Mucosa of stomach (tissue), 1 donor: ENCODE data around the gene C2CD5.
"Not testable (repeated sequence)": the region's sequence is repeated elsewhere in the genome, so short reads cannot be mapped to it uniquely, and the experiment has no call there.

Source experiments
- H3K27me3 ChIP-seq: one replicate; pipeline ENCODE4 v1.7.0; 2013; ENCODE audit warnings: mild to moderate bottlenecking, low read length; ENCODE audit not compliant: control insufficient read depth, insufficient read depth
- H3K36me3 ChIP-seq: one replicate; pipeline ENCODE4 v1.7.0; 2013; ENCODE audit warnings: low read length; ENCODE audit not compliant: control insufficient read depth, insufficient read depth
- H3K4me1 ChIP-seq: one replicate; pipeline ENCODE4 v1.7.0; 2013; ENCODE audit warnings: mild to moderate bottlenecking, low read length; ENCODE audit not compliant: control insufficient read depth, insufficient read depth
- H3K4me3 ChIP-seq: one replicate; pipeline ENCODE4 v1.7.0; 2013; ENCODE audit warnings: low read length
- H3K9ac ChIP-seq: one replicate; pipeline ENCODE4 v1.7.0; 2013; ENCODE audit warnings: mild to moderate bottlenecking, low read length, moderate library complexity
- H3K9me3 ChIP-seq: one replicate; pipeline ENCODE4 v1.7.0; 2013; ENCODE audit warnings: mild to moderate bottlenecking, low read length, moderate library complexity; ENCODE audit not compliant: control insufficient read depth
- donor health status: Pancreatic carcinoma.

Gene C2CD5

DNA sequence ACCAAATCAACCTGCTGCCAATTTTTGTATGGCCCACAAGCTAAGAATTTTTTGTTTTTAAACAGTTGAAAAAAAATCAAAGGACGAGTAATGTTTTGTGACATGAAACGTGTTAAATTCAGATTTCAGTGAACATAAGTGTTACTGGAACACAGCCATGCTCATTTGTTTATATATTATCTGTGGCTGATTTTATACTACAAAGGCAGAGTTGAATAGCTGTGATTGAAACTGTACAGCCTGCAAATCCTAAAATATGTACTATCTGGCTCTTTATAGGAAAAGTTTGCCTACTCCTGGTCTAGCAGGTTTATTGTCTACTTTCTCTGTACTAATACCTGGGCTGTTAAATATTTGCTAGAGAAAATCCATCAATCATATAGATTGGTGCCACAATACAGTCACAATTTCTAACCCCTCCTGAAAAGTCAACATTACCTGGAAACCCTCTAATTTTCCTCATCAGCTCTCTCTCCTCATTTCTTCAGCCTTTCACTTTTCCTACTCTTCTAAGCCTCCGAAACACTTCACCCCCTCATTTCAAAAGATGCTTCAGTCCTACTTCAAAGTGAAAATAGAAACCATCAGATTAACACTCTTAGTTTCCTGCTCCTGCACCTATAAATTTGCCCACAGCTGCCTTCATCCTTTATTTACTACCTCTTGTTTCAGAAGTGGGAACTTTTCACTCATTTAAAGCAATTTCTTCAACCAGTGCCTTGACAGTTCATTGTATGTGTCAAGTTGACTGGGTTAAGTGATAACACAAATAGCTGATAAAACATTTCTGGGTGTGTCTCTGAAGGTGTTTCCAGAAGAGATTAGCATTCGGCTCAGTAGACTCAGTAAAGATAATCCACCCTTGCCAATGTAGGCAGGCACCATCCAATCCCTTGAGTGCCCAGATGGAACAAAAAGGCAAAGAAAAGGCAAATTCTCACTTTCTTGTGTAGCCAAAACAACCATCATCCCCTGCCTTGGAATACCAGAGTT lies 18.0 kb upstream of the C2CD5 start:
- Histone ChIP-seq H3K27me3 (no peaks in the 10 kb centered on the region), H3K9ac (peak overlapping the region; percentile 25), H3K36me3 (no peaks in the 10 kb centered on the region), H3K4me1 (peaks cover 52% of the 10 kb centered on the region), H3K9me3 (no peaks in the 10 kb centered on the region), H3K4me3 (no peak overlapping the region)

DNA sequence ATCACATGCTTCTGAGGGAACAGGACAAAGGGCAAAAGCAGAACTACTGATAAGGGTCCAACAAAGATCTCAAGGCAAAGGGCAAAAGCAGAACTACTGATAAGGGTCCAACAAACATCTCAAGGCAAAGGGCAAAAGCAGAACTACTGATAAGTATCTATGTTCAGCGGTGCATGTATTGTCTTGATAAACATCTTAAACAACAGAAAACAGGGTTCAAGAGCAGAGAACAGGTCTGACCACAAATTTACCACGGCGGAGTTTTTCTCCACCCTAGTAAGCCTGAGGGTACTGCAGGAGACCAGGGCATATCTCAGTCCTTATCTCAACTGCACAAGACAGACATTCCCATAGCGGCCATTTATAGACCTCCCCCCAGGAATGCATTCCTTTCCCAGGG lies 10.4 kb upstream of the C2CD5 start:
- H3K36me3 ChIP-seq, H3K9ac ChIP-seq, H3K27me3 ChIP-seq, H3K4me3 ChIP-seq, H3K9me3 ChIP-seq: not testable (repeated sequence)
- peaks cover 27% of the 10 kb centered on the region for H3K4me1 ChIP-seq

- Histone ChIP-seq H3K9ac (no peak overlapping the region), H3K27me3 (no peaks in the 10 kb centered on the region)
These were observed 7.3 kb upstream of the C2CD5 start for GRCh38 chr12:22551624-22552023.

DNA sequence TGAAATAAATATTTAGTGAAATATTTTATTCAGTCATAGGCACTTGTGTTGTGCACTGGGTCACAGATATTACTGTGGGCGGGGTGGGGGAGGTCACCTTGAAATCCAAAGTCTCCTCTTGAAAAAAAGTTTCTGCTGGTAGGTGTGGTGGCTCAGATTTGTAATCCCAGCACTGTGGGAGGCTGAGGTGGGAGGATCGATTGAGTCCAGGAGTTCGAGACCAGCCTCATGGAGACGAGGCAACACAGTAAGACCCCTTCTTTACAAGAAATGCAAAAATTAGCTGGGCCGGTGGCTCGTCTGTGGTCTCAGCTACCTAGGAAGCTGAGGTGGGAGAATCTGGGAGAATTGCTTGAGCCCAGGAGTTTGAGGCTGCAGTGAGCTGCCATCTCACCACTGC lies 913 bp upstream of the C2CD5 start:
- Histone ChIP-seq H3K27me3 (no peaks in the 10 kb centered on the region), H3K4me3 (no peak overlapping the region), H3K9ac (no peak overlapping the region), H3K36me3 (no peaks in the 10 kb centered on the region), H3K4me1 (peaks cover 20% of the 10 kb centered on the region), H3K9me3 (peaks cover 5% of the 10 kb centered on the region)

More at GRCh38 chr12:22551624-22552023, 7.3 kb upstream of the C2CD5 start:
- Histone ChIP-seq H3K9me3 (peaks cover 5% of the 10 kb centered on the region), H3K4me1 (peaks cover 21% of the 10 kb centered on the region), H3K4me3 (no peak overlapping the region), H3K36me3 (no peaks in the 10 kb centered on the region)

- H3K36me3 ChIP-seq = no peaks in the 10 kb centered on the region
- peak overlapping the region; percentile 79 for H3K9ac ChIP-seq
- H3K4me1 ChIP-seq = peaks cover 24% of the 10 kb centered on the region
- peak overlapping the region; percentile 64 for H3K4me3 ChIP-seq
- H3K27me3 ChIP-seq = no peaks in the 10 kb centered on the region
- no peaks in the 10 kb centered on the region for H3K9me3 ChIP-seq
These were observed 900 bp downstream of the C2CD5 start for GRCh38 chr12:22543246-22544037.

- Histone ChIP-seq H3K9me3 (no peaks in the 10 kb centered on the region), H3K4me3 (no peak overlapping the region), H3K36me3 (no peaks in the 10 kb centered on the region), H3K9ac (no peak overlapping the region), H3K27me3 (no peaks in the 10 kb centered on the region), H3K4me1 (peaks cover 36% of the 10 kb centered on the region)
These were observed 2.7 kb downstream of the C2CD5 start for GRCh38 chr12:22541496-22542155.

DNA sequence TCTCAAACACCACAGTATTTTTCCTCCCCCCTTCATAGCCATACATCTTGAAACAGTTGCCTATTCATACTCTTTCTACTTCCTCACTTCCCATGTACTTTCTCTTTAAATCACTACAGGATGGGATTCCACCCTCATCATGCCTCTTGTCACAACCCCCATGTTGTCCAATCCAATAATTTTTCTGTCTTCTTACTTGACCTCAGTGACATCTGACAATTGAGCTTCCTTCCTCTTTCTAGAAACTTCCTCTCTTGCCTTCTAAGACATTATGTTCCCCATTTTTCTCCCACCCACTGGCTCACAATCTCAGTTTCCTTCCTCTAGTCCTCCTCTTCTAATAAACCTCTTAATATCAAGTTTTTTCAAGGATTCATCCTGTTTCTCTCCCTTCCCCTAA lies 5.3 kb downstream of the C2CD5 start:
- Histone ChIP-seq H3K9me3 (no peaks in the 10 kb centered on the region), H3K27me3 (no peaks in the 10 kb centered on the region), H3K4me1 (peaks cover 36% of the 10 kb centered on the region), H3K9ac (no peak overlapping the region), H3K4me3 (no peak overlapping the region), H3K36me3 (no peaks in the 10 kb centered on the region)

DNA sequence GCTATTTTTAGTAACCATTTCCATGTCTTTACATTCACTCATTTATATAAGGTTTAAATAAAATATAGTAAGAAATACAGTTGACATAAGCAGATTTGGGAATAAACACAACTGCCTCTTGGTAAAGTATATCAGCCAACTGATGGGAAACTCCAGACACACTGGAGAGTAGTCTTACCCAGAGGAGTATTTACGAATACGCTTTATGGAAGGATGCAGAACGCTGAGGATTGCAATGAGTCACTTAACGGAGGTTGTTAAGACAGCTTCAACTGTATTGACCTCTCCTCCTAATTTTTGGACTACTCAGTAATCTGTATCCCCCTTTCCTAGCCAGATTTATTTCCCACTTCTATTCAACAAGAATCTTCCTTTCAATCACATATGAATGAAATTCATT lies 6.0 kb downstream of the C2CD5 start:
- H3K9ac ChIP-seq = no peak overlapping the region
- peaks cover 36% of the 10 kb centered on the region for H3K4me1 ChIP-seq
- no peak overlapping the region for H3K4me3 ChIP-seq
- no peaks in the 10 kb centered on the region for H3K27me3 ChIP-seq
- no peaks in the 10 kb centered on the region for H3K9me3 ChIP-seq
- no peaks in the 10 kb centered on the region for H3K36me3 ChIP-seq

DNA sequence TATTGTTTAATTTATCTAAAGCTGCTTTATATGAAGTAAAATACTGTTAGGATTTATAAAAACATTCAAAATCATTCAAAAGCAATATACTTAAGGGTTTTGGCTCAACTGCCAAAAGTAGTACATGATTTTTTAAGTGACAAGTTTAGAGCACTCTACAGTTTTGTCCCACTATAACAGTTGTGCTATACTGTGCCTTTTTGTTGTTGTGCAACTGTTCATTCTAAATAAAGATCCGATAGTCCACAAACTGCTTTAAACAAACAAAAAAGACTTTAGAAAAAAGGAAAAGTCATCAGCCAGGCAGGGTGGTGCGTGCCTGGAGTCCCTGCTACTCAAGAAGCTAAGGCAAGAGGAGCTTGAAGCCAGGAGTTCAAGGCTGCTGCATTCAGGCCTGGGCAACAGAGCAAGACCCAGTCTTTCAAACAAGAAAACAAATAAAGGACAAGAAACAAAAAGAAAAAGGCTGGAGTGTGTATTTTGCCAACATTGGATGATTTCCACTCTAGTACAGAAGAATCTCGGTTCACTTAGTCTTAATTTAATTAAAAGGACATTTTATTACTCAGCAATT lies 7.3 kb downstream of the C2CD5 start:
- peaks cover 33% of the 10 kb centered on the region for H3K4me1 ChIP-seq
- no peak overlapping the region for H3K4me3 ChIP-seq
- no peaks in the 10 kb centered on the region for H3K36me3 ChIP-seq

GRCh38 chr12:22536346-22536945 lies 7.9 kb downstream of the C2CD5 start:
- Histone ChIP-seq H3K9ac (no peak overlapping the region), H3K27me3 (no peaks in the 10 kb centered on the region), H3K4me3 (no peak overlapping the region), H3K4me1 (peaks cover 27% of the 10 kb centered on the region), H3K9me3 (no peaks in the 10 kb centered on the region), H3K36me3 (no peaks in the 10 kb centered on the region)

More for the DNA sequence above, 7.3 kb downstream of the C2CD5 start:
- Histone ChIP-seq H3K27me3 (no peaks in the 10 kb centered on the region), H3K9me3 (no peaks in the 10 kb centered on the region), H3K9ac (no peak overlapping the region)

- H3K36me3 ChIP-seq = no peaks in the 10 kb centered on the region
- H3K4me1 ChIP-seq = peaks cover 23% of the 10 kb centered on the region
- no peaks in the 10 kb centered on the region for H3K9me3 ChIP-seq
- no peak overlapping the region for H3K4me3 ChIP-seq
- H3K27me3 ChIP-seq = no peaks in the 10 kb centered on the region
- H3K9ac ChIP-seq = no peak overlapping the region
These were observed 8.9 kb downstream of the C2CD5 start for GRCh38 chr12:22535478-22535877.
